Occipital lobe (tissue), 2 donors: ENCODE measurements around the gene C10orf105. TPM values are rescaled to one million over a fixed set of nuclear protein-coding genes. Genes with fewer than 3 reads are reported as not detected.

ENCODE experiments used
- DNase-seq: peaks from one replicate; lab custom pipeline; 2025; lab: John Stamatoyannopoulos, UW
- total RNA-seq: library from RNA; depleted of rRNA; stranded (reverse); fragments of >200 nt; gene quantifications from one replicate; pipeline ENCODE4 v1.2.3, GENCODE V29; 2014

The C10orf105 gene
- total RNA-seq, 1 donor from 2014 or later: under 0.01 TPM

GRCh38 chr10:71698737-71699136 lies 20.8 kb downstream of the C10orf105 start:
- no peak for DNase-seq

- DNase-seq: no peak
Measured at GRCh38 chr10:71697938-71698709, 21.5 kb downstream of the C10orf105 start.

GRCh38 chr10:71696628-71697326 lies 22.8 kb downstream of the C10orf105 start:
- no peak for DNase-seq

GRCh38 chr10:71695502-71696476 lies 23.8 kb downstream of the C10orf105 start:
- no peak for DNase-seq

GRCh38 chr10:71694567-71694968 lies 25.0 kb downstream of the C10orf105 start:
- DNase-seq: no peak

GRCh38 chr10:71694039-71694501 lies 25.5 kb downstream of the C10orf105 start:
- DNase-seq: no peak

- DNase-seq: no peak
Measured at GRCh38 chr10:71693377-71693776, 26.2 kb downstream of the C10orf105 start.

GRCh38 chr10:71692598-71693306 lies 26.8 kb downstream of the C10orf105 start:
- no peak for DNase-seq

- no peak for DNase-seq
Measured at GRCh38 chr10:71691405-71691804, 28.2 kb downstream of the C10orf105 start.

- DNase-seq: no peak
Measured at GRCh38 chr10:71690094-71690720, 29.4 kb downstream of the C10orf105 start.

GRCh38 chr10:71688256-71688655 lies 31.3 kb downstream of the C10orf105 start:
- no peak for DNase-seq

GRCh38 chr10:71687480-71687879 lies 32.1 kb downstream of the C10orf105 start:
- DNase-seq: no peak

GRCh38 chr10:71687077-71687476 lies 32.5 kb downstream of the C10orf105 start:
- no peak for DNase-seq

- DNase-seq: no peak
Measured at GRCh38 chr10:71685554-71686232, 33.9 kb downstream of the C10orf105 start.

- no peak for DNase-seq
Measured at GRCh38 chr10:71684356-71685173, 35.0 kb downstream of the C10orf105 start.

- DNase-seq: no peak
Measured at GRCh38 chr10:71683301-71683700, 36.3 kb downstream of the C10orf105 start.

GRCh38 chr10:71681977-71682376 lies 37.6 kb downstream of the C10orf105 start:
- DNase-seq: no peak

- DNase-seq: no peak
Measured at GRCh38 chr10:71679425-71679824, 40.2 kb downstream of the C10orf105 start.
